H9 (cell line): ENCODE results near the gene CHCHD6. TPM values are rescaled to one million over a fixed set of nuclear protein-coding genes. Genes with fewer than 3 reads are reported as not detected.

Experiments used
- DNase-seq: peaks from one replicate; pipeline ENCODE4 v3.0.0-alpha.2; 2017
- H2AFZ ChIP-seq: one replicate; pipeline ENCODE4 v1.6.1; 2013; ENCODE audit warnings: mild to moderate bottlenecking, low read length, control low read depth, moderate library complexity
- H2AK5ac ChIP-seq: 2 replicates; pipeline ENCODE4 v1.6.1; 2013; ENCODE audit warnings: low read length, control low read depth, mixed read lengths; ENCODE audit not compliant: insufficient read length
- H2BK120ac ChIP-seq: one replicate; pipeline ENCODE4 v1.6.1; 2013; ENCODE audit warnings: low read depth, mild to moderate bottlenecking, low read length, control low read depth, inconsistent platforms; ENCODE audit not compliant: poor library complexity, severe bottlenecking
- H2BK12ac ChIP-seq: 2 replicates; pipeline ENCODE4 v1.6.1; 2013; ENCODE audit warnings: low read length, control low read depth, mixed read lengths, low read depth; ENCODE audit not compliant: insufficient read length
- H2BK15ac ChIP-seq: 2 replicates; pipeline ENCODE4 v1.6.1; 2013; ENCODE audit warnings: low read depth, low read length, control low read depth
- H2BK20ac ChIP-seq: one replicate; pipeline ENCODE4 v1.6.1; 2013; ENCODE audit warnings: low read depth, mild to moderate bottlenecking, low read length, control low read depth, inconsistent platforms; ENCODE audit not compliant: poor library complexity, severe bottlenecking
- H2BK5ac ChIP-seq: 2 replicates; pipeline ENCODE4 v1.6.1; 2013; ENCODE audit warnings: low read length, control low read depth, mixed read lengths; ENCODE audit not compliant: insufficient read length
- H3K14ac ChIP-seq: 2 replicates; pipeline ENCODE4 v1.6.1; 2013; ENCODE audit warnings: low read length, control low read depth; ENCODE audit not compliant: insufficient read depth
- H3K18ac ChIP-seq: 2 replicates; pipeline ENCODE4 v1.6.1; 2013; ENCODE audit warnings: low read depth, mild to moderate bottlenecking, mixed read lengths, low read length, control low read depth; ENCODE audit not compliant: insufficient read length
- H3K23ac ChIP-seq: 2 replicates; pipeline ENCODE4 v1.6.1; 2013; ENCODE audit warnings: low read length, control low read depth, mixed read lengths, low read depth; ENCODE audit not compliant: insufficient read length
- H3K23me2 ChIP-seq: 2 replicates; pipeline ENCODE4 v1.6.1; 2013; ENCODE audit warnings: low read depth, mild to moderate bottlenecking, mixed read lengths, low read length, control low read depth; ENCODE audit not compliant: insufficient read length, poor library complexity, severe bottlenecking
- H3K27ac ChIP-seq: 2 replicates; pipeline ENCODE4 v1.5.1; 2013; ENCODE audit warnings: low read length, control low read depth, mixed read lengths, low read depth; ENCODE audit not compliant: insufficient read length
- H3K27me3 ChIP-seq: 2 replicates; pipeline ENCODE4 v1.6.1; 2013; ENCODE audit warnings: low read length, control low read depth, inconsistent platforms; ENCODE audit not compliant: insufficient read depth
- H3K4ac ChIP-seq: 2 replicates; pipeline ENCODE4 v1.6.1; 2013; ENCODE audit warnings: low read depth, mild to moderate bottlenecking, control low read depth, inconsistent platforms, low read length, moderate library complexity
- H3K4me1 ChIP-seq: 2 replicates; pipeline ENCODE4 v1.6.1; 2013; ENCODE audit warnings: low read length, control low read depth, inconsistent platforms; ENCODE audit not compliant: insufficient read depth
- H3K4me2 ChIP-seq: 2 replicates; pipeline ENCODE4 v1.6.1; 2013; ENCODE audit warnings: low read length, control low read depth, mixed read lengths; ENCODE audit not compliant: insufficient read length, insufficient read depth
- H3K56ac ChIP-seq: 2 replicates; pipeline ENCODE4 v1.6.1; 2013; ENCODE audit warnings: low read depth, mild to moderate bottlenecking, mixed read lengths, low read length, control low read depth; ENCODE audit not compliant: insufficient read length
- H3K79me1 ChIP-seq: 2 replicates; pipeline ENCODE4 v1.6.1; 2013; ENCODE audit warnings: low read depth, mild to moderate bottlenecking, moderate library complexity, low read length, control low read depth, inconsistent platforms; ENCODE audit not compliant: insufficient read depth, poor library complexity, severe bottlenecking
- H3K79me2 ChIP-seq: 2 replicates; pipeline ENCODE4 v1.6.1; 2013; ENCODE audit warnings: low read length, control low read depth, inconsistent platforms; ENCODE audit not compliant: insufficient read depth
- H3K9ac ChIP-seq: 2 replicates; pipeline ENCODE4 v1.6.1; 2013; ENCODE audit warnings: low read length, control low read depth, mixed read lengths; ENCODE audit not compliant: insufficient read length; ENCODE audit errors: extremely low read depth
- H3K9me3 ChIP-seq: one replicate; pipeline ENCODE4 v1.6.1; 2013; ENCODE audit warnings: low read depth, low read length, inconsistent platforms; ENCODE audit not compliant: control insufficient read depth
- H3T11ph ChIP-seq: one replicate; pipeline ENCODE4 v1.6.1; 2013; ENCODE audit warnings: mild to moderate bottlenecking, low read length, control low read depth, inconsistent platforms
- H4K20me1 ChIP-seq: one replicate; pipeline ENCODE4 v1.6.1; 2013; ENCODE audit not compliant: control insufficient read depth, insufficient read length, insufficient read depth
- H4K5ac ChIP-seq: 2 replicates; pipeline ENCODE4 v1.6.1; 2013; ENCODE audit warnings: low read depth, mild to moderate bottlenecking, mixed read lengths, low read length, control low read depth; ENCODE audit not compliant: insufficient read length
- H4K8ac ChIP-seq: replicated peaks from 2 replicates; pipeline ENCODE4 v1.6.1; 2013; ENCODE audit warnings: low read length, control low read depth, mixed read lengths, low read depth; ENCODE audit not compliant: insufficient read length
- H4K91ac ChIP-seq: 2 replicates; pipeline ENCODE4 v1.6.1; 2013; ENCODE audit warnings: low read depth, mild to moderate bottlenecking, moderate library complexity, mixed read lengths, low read length, control low read depth; ENCODE audit not compliant: insufficient read length
- H3K27ac Mint-ChIP-seq, 3 experiments: 2 replicates in 2 of 3; 3 replicates in 1 of 3; pipeline ENCODE4 v1.8.0; 2020 to 2021; ENCODE audit warnings: mixed read lengths in 3 of 3, mild to moderate bottlenecking in 1 of 3, moderate library complexity in 1 of 3
- H3K27me3 Mint-ChIP-seq: 2 replicates; pipeline ENCODE4 v1.8.0; 2021; ENCODE audit warnings: low read depth, mild to moderate bottlenecking, moderate library complexity, mixed read lengths
- H3K36me3 Mint-ChIP-seq, 3 experiments: 2 replicates in 2 of 3; 3 replicates in 1 of 3; pipeline ENCODE4 v1.8.0; 2020 to 2021; ENCODE audit warnings: low read depth in 3 of 3, mixed read lengths in 3 of 3; ENCODE audit not compliant: insufficient read depth in 1 of 3
- H3K4me1 Mint-ChIP-seq, 2 experiments: 2 replicates each; pipeline ENCODE4 v1.8.0; 2020; ENCODE audit warnings: mixed read lengths in 2 of 2
- H3K4me3 Mint-ChIP-seq, 2 experiments: 2 replicates in 1 of 2; 3 replicates in 1 of 2; pipeline ENCODE4 v1.8.0; 2020 to 2021; ENCODE audit warnings: mild to moderate bottlenecking in 2 of 2, mixed read lengths in 2 of 2, moderate library complexity in 1 of 2
- H3K9me3 Mint-ChIP-seq, 2 experiments: 2 replicates in 1 of 2; 3 replicates in 1 of 2; pipeline ENCODE4 v1.8.0; 2020; ENCODE audit warnings: mild to moderate bottlenecking in 2 of 2, mixed read lengths in 2 of 2, moderate library complexity in 1 of 2
- WGBS: extraction: QIAGEN DNeasy Blood & Tissue Kit; methylation state at CpG from one replicate; pipeline ENCODE4 v1.1.7; 2013; ENCODE audit warnings: missing lambda C conversion rate, low lambda C conversion rate, mixed read lengths; ENCODE audit not compliant: insufficient read length; ENCODE audit errors: extremely low coverage; 5-methylcytosine and 5-hydroxymethylcytosine counted together
- total RNA-seq: library from RNA; stranded (reverse); gene quantifications from 2 replicates; pipeline ENCODE4 v1.2.1, GENCODE V29; 2021
- TF ChIP-seq, protein P1 (sequence below): fragments of 200-600 bp; sonication (generic); conservative IDR thresholded peaks from 3 replicates; pipeline ENCODE4 v1.8.0; 2021; ENCODE audit warnings: antibody characterized with exemption, mild to moderate bottlenecking

Gene CHCHD6
- total RNA-seq, 1 experiment from 2014 or later, result 34.2 TPM

DNA sequence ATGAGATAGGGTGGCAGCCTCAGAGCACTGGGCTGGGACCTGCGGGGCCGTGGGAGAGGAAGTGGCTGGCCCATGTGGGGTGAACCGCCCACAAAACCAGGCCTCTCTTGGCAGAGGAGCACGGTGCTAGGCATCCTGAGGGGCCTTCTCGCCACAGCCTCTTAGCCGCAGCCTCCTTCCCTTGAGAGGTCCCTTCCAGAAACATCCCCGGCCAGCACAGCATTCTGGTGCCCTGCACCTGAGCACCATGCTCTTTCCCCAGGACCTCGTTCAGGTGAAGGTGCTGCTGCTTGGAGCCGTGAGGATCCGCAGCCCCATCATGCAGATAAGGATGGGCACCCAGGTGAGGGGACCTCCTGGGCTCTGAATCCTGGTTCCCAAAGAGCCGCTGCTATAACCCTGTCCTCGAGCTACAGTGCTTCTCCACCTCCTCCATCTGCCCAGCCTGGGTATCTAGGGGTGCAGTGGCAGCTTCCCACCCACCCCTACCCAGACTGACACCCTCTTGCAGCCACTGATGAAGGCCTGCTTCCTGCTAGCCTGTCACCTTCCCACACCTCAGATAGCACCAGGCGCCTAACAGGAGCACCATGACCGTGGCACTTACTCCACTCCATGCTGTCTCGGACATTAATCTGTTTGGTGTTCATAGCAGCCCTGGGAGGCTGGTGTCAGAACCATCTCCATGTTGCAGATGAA is 37.9 kb upstream of the CHCHD6 start:
- Histone ChIP-seq H3K56ac (no peak overlapping the region), H3K23me2 (peaks cover 2% of the 10 kb centered on the region), H2AFZ (no peak overlapping the region), H3K27me3 (no peaks in the 10 kb centered on the region), H3K4me1 (no peaks in the 10 kb centered on the region), H3K18ac (no peak overlapping the region), H4K8ac (no peak overlapping the region), H3K9ac (no peak overlapping the region), H3K79me1 (no peaks in the 10 kb centered on the region), H2BK5ac (no peak overlapping the region), H3K4ac (no peak overlapping the region), H4K5ac (no peak overlapping the region), H4K20me1 (no peaks in the 10 kb centered on the region), H3T11ph (no peak overlapping the region), H4K91ac (no peak overlapping the region), H3K9me3 (no peaks in the 10 kb centered on the region), H3K4me2 (no peak overlapping the region), H3K27ac (no peak overlapping the region), H2BK120ac (no peak overlapping the region), H3K14ac (peak overlapping the region; percentile 28; the same call in 1 of the 2 replicates), H2BK15ac (no peak overlapping the region), H3K79me2 (no peaks in the 10 kb centered on the region), H2BK12ac (no peak overlapping the region), H2AK5ac (no peak overlapping the region), H2BK20ac (no peak overlapping the region), H3K23ac (no peak overlapping the region)
- peaks cover 19% of the 10 kb centered on the region for H3K27me3 Mint-ChIP-seq
- TF ChIP-seq, protein P1, sequence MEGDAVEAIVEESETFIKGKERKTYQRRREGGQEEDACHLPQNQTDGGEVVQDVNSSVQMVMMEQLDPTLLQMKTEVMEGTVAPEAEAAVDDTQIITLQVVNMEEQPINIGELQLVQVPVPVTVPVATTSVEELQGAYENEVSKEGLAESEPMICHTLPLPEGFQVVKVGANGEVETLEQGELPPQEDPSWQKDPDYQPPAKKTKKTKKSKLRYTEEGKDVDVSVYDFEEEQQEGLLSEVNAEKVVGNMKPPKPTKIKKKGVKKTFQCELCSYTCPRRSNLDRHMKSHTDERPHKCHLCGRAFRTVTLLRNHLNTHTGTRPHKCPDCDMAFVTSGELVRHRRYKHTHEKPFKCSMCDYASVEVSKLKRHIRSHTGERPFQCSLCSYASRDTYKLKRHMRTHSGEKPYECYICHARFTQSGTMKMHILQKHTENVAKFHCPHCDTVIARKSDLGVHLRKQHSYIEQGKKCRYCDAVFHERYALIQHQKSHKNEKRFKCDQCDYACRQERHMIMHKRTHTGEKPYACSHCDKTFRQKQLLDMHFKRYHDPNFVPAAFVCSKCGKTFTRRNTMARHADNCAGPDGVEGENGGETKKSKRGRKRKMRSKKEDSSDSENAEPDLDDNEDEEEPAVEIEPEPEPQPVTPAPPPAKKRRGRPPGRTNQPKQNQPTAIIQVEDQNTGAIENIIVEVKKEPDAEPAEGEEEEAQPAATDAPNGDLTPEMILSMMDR, result no peak
- no CpG with 5 or more reads among the region's 15 CpGs for WGBS
- no peaks in the 10 kb centered on the region for H3K9me3 Mint-ChIP-seq
- no peak overlapping the region for H3K27ac Mint-ChIP-seq
- DNase-seq, result no peak
- H3K4me1 Mint-ChIP-seq, result peaks cover 6 to 21% of the 10 kb centered on the region in 2 experiments
- no peak overlapping the region for H3K4me3 Mint-ChIP-seq
- H3K36me3 Mint-ChIP-seq, result no peaks in the 10 kb centered on the region; a peak in 1 of 7 replicates
